ENCODE data around the gene COLEC11.

- TF ChIP-seq EZH2 (IDR thresholded peaks at IDR 0.05; ENCODE audit: low read length) (no peak), CTCF (optimal IDR thresholded peaks at IDR 0.05 in 1 of 3, IDR thresholded peaks at IDR 0.05 in 1 of 3, conservative IDR thresholded peaks at IDR 0.05 in 1 of 3; ENCODE audit: extremely low read depth in 1 of 3, insufficient read depth in 2 of 3, low read length in 3 of 3) (no peak)
Measured at GRCh38 chr2:3641181-3641580, 46.3 kb downstream of the COLEC11 start.

Measured in keratinocyte (primary cell).